ENCODE measurements around the gene P4HA2.

DNA sequence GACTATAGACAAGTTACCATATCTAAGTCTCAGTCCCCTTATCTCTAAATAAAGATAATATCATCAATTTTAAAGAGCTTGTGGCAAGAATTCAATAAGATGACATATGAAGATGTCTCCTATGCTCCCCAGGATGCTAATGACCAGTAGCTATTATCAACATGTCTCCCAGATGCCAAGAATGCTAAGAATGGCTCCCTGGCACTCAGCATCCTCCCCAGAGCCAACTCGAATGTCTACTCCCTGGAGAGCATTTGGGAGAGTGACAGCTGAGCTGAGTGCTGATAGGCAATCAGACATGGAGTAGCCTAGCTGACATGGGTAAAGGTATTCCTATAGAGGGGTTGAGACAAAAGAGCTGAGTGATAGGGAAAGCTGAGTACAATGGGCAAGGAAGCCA is 15.9 kb downstream of the P4HA2 start:
- TF ChIP-seq, protein P1, sequence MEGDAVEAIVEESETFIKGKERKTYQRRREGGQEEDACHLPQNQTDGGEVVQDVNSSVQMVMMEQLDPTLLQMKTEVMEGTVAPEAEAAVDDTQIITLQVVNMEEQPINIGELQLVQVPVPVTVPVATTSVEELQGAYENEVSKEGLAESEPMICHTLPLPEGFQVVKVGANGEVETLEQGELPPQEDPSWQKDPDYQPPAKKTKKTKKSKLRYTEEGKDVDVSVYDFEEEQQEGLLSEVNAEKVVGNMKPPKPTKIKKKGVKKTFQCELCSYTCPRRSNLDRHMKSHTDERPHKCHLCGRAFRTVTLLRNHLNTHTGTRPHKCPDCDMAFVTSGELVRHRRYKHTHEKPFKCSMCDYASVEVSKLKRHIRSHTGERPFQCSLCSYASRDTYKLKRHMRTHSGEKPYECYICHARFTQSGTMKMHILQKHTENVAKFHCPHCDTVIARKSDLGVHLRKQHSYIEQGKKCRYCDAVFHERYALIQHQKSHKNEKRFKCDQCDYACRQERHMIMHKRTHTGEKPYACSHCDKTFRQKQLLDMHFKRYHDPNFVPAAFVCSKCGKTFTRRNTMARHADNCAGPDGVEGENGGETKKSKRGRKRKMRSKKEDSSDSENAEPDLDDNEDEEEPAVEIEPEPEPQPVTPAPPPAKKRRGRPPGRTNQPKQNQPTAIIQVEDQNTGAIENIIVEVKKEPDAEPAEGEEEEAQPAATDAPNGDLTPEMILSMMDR (optimal IDR thresholded peaks at IDR 0.05 in 1 of 3, IDR thresholded peaks at IDR 0.05 in 1 of 3, conservative IDR thresholded peaks at IDR 0.05 in 1 of 3; ENCODE audit: extremely low read depth in 1 of 3, insufficient read depth in 2 of 3, low read length in 3 of 3), result no peak
- no peak for TF ChIP-seq EZH2 (IDR thresholded peaks at IDR 0.05; ENCODE audit: low read length)
